ENCODE results near the gene FOXP3. TPM values are rescaled to one million over a fixed set of nuclear protein-coding genes. Genes with fewer than 3 reads are reported as not detected.

The FOXP3 gene
- total and polyA plus RNA-seq, 2 of the 4 experiments (the other 2 are of a cell fraction) = 0.05 TPM; not detected in 1

- no peak overlapping the region for H3K4me2 ChIP-seq (ENCODE audit: low read depth, low read length)
- ChIA-PET POLR2A (ENCODE audit: unreplicated experiment) (no interaction called here), CTCF (no interaction called here)
- H2AK9ac ChIP-seq (replicated peaks; ENCODE audit: low read depth, low read length, poor library complexity) = no peak overlapping the region
- H3K4me3 ChIP-seq (ENCODE audit: insufficient read depth, low read depth, low read length) = no peak overlapping the region
- no peak overlapping the region for H3K27ac ChIP-seq (ENCODE audit: insufficient read depth, low read length)
- H4K20me1 ChIP-seq (ENCODE audit: insufficient read depth, low read length) = no peaks in the 10 kb centered on the region
- H3K9ac ChIP-seq (ENCODE audit: low read depth, low read length) = no peak overlapping the region
- no peak overlapping the region for H3K23ac ChIP-seq (ENCODE audit: low read depth, low read length)
- BruUV-seq (replicated peaks) = no TSS peak
- in situ Hi-C loops (cut with MboI; ENCODE audit: low sequenced_read_pairs) = no loop called here
- dilution Hi-C loops (cut with HindIII; ENCODE audit: low sequenced_read_pairs, unreplicated experiment) = no loop called here
- H3K27me3 ChIP-seq (ENCODE audit: control insufficient read depth, insufficient read depth, low read length) = peaks cover 6% of the 10 kb centered on the region; the same call in 1 of the 2 replicates
- no peak overlapping the region for H4K91ac ChIP-seq (ENCODE audit: insufficient read depth, low read depth, low read length)
- H2BK15ac ChIP-seq (ENCODE audit: low read depth, low read length) = no peak overlapping the region
- H2AK5ac ChIP-seq (ENCODE audit: low read depth, low read length) = no peak overlapping the region
- 51% methylated on average over 3 of the region's 10 CpGs; no CpG with 5 or more reads in 1 of the 2 experiments for WGBS, 2 experiments (ENCODE audit: extremely low coverage in 2 of 2, insufficient read length in 1 of 2)
- H4K5ac ChIP-seq (ENCODE audit: low read depth, low read length) = no peak overlapping the region
- DNase-seq (no peak), ATAC-seq (ENCODE audit: low read depth) (no peak)
- intact Hi-C loops (cut with micrococcal nuclease) = no loop called here
- no peak overlapping the region for H2BK5ac ChIP-seq (ENCODE audit: low read depth, low read length, poor library complexity, severe bottlenecking)
- no peaks in the 10 kb centered on the region for H3K36me3 ChIP-seq (ENCODE audit: control insufficient read depth, insufficient read depth, low read length)
- TF ChIP-seq SMC3 (IDR thresholded peaks at IDR 0.05; ENCODE audit: low read depth, low read length) = no peak
- no peak for TF ChIP-seq FOS (IDR thresholded peaks at IDR 0.05; ENCODE audit: low read depth, low read length)
- TF ChIP-seq CEBPB (IDR thresholded peaks at IDR 0.05; ENCODE audit: low read depth, low read length) = no peak
- no peak for TF ChIP-seq RFX5 (IDR thresholded peaks at IDR 0.05; ENCODE audit: low read depth, low read length)
- no peak for TF ChIP-seq MAZ (IDR thresholded peaks at IDR 0.05; ENCODE audit: borderline replicate concordance, low read depth, low read length)
- no peak for TF ChIP-seq RAD21 (IDR thresholded peaks at IDR 0.05; ENCODE audit: low read length)
- TF ChIP-seq, protein P1, sequence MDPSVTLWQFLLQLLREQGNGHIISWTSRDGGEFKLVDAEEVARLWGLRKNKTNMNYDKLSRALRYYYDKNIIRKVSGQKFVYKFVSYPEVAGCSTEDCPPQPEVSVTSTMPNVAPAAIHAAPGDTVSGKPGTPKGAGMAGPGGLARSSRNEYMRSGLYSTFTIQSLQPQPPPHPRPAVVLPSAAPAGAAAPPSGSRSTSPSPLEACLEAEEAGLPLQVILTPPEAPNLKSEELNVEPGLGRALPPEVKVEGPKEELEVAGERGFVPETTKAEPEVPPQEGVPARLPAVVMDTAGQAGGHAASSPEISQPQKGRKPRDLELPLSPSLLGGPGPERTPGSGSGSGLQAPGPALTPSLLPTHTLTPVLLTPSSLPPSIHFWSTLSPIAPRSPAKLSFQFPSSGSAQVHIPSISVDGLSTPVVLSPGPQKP (IDR thresholded peaks at IDR 0.05; ENCODE audit: borderline replicate concordance, low read depth, low read length) = no peak
- TF ChIP-seq POLR2A (IDR thresholded peaks at IDR 0.05; ENCODE audit: low read depth, low read length) = no peak
- no peak for TF ChIP-seq RCOR1 (IDR thresholded peaks at IDR 0.05; ENCODE audit: insufficient replicate concordance, low read length)
- TF ChIP-seq USF2 (IDR thresholded peaks at IDR 0.05; ENCODE audit: low read depth, low read length) = no peak
- TF ChIP-seq CHD1 (IDR thresholded peaks at IDR 0.05; ENCODE audit: low read depth, low read length) = no peak
- no peak for TF ChIP-seq BHLHE40 (IDR thresholded peaks at IDR 0.05; ENCODE audit: low read depth, low read length)
- TF ChIP-seq MXI1 (IDR thresholded peaks at IDR 0.05; ENCODE audit: borderline replicate concordance, low read depth, low read length) = no peak
- no peak for TF ChIP-seq CTCF (conservative IDR thresholded peaks at IDR 0.05; ENCODE audit: low read depth, low read length)
- H2BK20ac ChIP-seq (ENCODE audit: low read depth, low read length) = no peak overlapping the region
- no peaks in the 10 kb centered on the region for H3K4me1 ChIP-seq (ENCODE audit: control insufficient read depth, insufficient read depth, low read length)
- H3K56ac ChIP-seq (ENCODE audit: extremely low read depth, insufficient read depth, low read length) = no peak overlapping the region
- H3K79me1 ChIP-seq (ENCODE audit: low read depth in 1 of 2, low read length in 2 of 2) = no peaks in the 10 kb centered on the region
- no peaks in the 10 kb centered on the region for H3K9me1 ChIP-seq (ENCODE audit: insufficient read depth, low read length)
- no peak overlapping the region for H2BK120ac ChIP-seq (ENCODE audit: low read depth, low read length)
- H2AFZ ChIP-seq (replicated peaks; ENCODE audit: low read length, poor library complexity) = no peak overlapping the region
- no peak overlapping the region for H4K8ac ChIP-seq (ENCODE audit: low read depth in 2 of 2, low read length in 2 of 2)
- peaks cover 1% of the 10 kb centered on the region; the same call in 1 of the 2 replicates for H3K9me3 ChIP-seq (ENCODE audit: control insufficient read depth, insufficient read depth, low read length)
- no peak overlapping the region for H3K14ac ChIP-seq (replicated peaks; ENCODE audit: low read depth, low read length)
- H3K4ac ChIP-seq (ENCODE audit: low read depth, low read length) = no peak overlapping the region
- H3K18ac ChIP-seq (ENCODE audit: low read depth, low read length) = no peak overlapping the region
Measured at GRCh38 chrX:49263631-49264030, 879 bp downstream of the FOXP3 start.
